Immature natural killer cell (primary cell): ENCODE measurements around the gene RBM7. TPM values are rescaled to one million over a fixed set of nuclear protein-coding genes. Genes with fewer than 3 reads are reported as not detected.
A peak's percentile ranks its signal among the peaks of the same experiment; 100 is the strongest.

Experiments
- DNase-seq, 3 donors: peaks; one replicate each; pipeline ENCODE4 v3.0.0; 2022; ENCODE audit warnings: mixed read lengths in 1 of 3
- H3K27ac Mint-ChIP-seq, 6 donors: one replicate each; pipeline ENCODE4 v1.8.0; 2020; ENCODE audit warnings: mixed read lengths in 6 of 6, mild to moderate bottlenecking in 5 of 6, inconsistent platforms in 4 of 6, moderate library complexity in 3 of 6
- H3K27me3 Mint-ChIP-seq, 3 donors: one replicate each; pipeline ENCODE4 v1.8.0; 2020 to 2021; ENCODE audit warnings: low read depth in 3 of 3, mild to moderate bottlenecking in 3 of 3, mixed read lengths in 3 of 3, moderate library complexity in 3 of 3, inconsistent platforms in 1 of 3
- H3K36me3 Mint-ChIP-seq, 3 donors: one replicate each; pipeline ENCODE4 v1.8.0; 2020; ENCODE audit warnings: mixed read lengths in 3 of 3, inconsistent platforms in 2 of 3, mild to moderate bottlenecking in 2 of 3
- H3K4me1 Mint-ChIP-seq, 2 donors: one replicate each; pipeline ENCODE4 v1.8.0; 2020; ENCODE audit warnings: inconsistent platforms in 2 of 2, mild to moderate bottlenecking in 2 of 2, mixed read lengths in 2 of 2, moderate library complexity in 1 of 2
- H3K4me3 Mint-ChIP-seq, 5 donors: one replicate each; pipeline ENCODE4 v1.8.0; 2020; ENCODE audit warnings: mild to moderate bottlenecking in 5 of 5, mixed read lengths in 5 of 5, inconsistent platforms in 3 of 5, moderate library complexity in 3 of 5
- H3K9me3 Mint-ChIP-seq, 6 donors: one replicate each; pipeline ENCODE4 v1.8.0; 2020; ENCODE audit warnings: mild to moderate bottlenecking in 6 of 6, mixed read lengths in 6 of 6, inconsistent platforms in 4 of 6, moderate library complexity in 3 of 6
- polyA plus RNA-seq, 3 donors: library from polyadenylated mRNA; unstranded; fragments of 300-500 nt; fragmentation: Illumina TruSeq; gene quantifications; one replicate each; pipeline ENCODE4 v1.2.3, GENCODE V29; 2021

Gene RBM7
- 10 to 100 TPM; 29.4 to 46.5 (median 30.2) TPM for polyA plus RNA-seq

GRCh38 chr11:114400216-114400914 lies at the start of gene RBM7, which contains the start of gene C11orf71:
Gene RBM7, plus strand, starts transcription at chr11:114400666. Its CDS starts 6 bp downstream, at chr11:114400672.
Gene C11orf71, minus strand, starts transcription at chr11:114400511. Its CDS starts 180 bp downstream, at chr11:114400331.
- peak; percentile 96 to 98 (median 98) for DNase-seq
- peaks cover 3 to 10% (median 8%) of the 10 kb centered on the region in 3 donors for H3K27me3 Mint-ChIP-seq
- peaks cover 0 to 2% (median 1%) of the 10 kb centered on the region in 3 donors for H3K36me3 Mint-ChIP-seq
- H3K4me1 Mint-ChIP-seq: peaks cover 49 to 71% of the 10 kb centered on the region in 2 donors
- H3K27ac Mint-ChIP-seq: peak within 1 kb of the TSS; percentile 98 to 99 (median 99)
- H3K4me3 Mint-ChIP-seq: peak within 1 kb of the TSS; percentile 96 to 97 (median 96)
- no peaks in the 10 kb centered on the region for H3K9me3 Mint-ChIP-seq

GRCh38 chr11:114353443-114353842 lies 47.0 kb upstream of the RBM7 start:
- H3K4me1 Mint-ChIP-seq: no peaks in the 10 kb centered on the region
- no peak overlapping the region for H3K27ac Mint-ChIP-seq
- peaks cover 1 to 16% (median 2%) of the 10 kb centered on the region in 3 donors for H3K27me3 Mint-ChIP-seq
- no peak overlapping the region for H3K4me3 Mint-ChIP-seq
- no peak for DNase-seq
- H3K9me3 Mint-ChIP-seq: no peaks in the 10 kb centered on the region
- no peaks in the 10 kb centered on the region for H3K36me3 Mint-ChIP-seq

- H3K9me3 Mint-ChIP-seq: no peaks in the 10 kb centered on the region
- peaks cover 1 to 20% (median 2%) of the 10 kb centered on the region in 3 donors for H3K27me3 Mint-ChIP-seq
- no peaks in the 10 kb centered on the region for H3K36me3 Mint-ChIP-seq
- no peaks in the 10 kb centered on the region for H3K4me1 Mint-ChIP-seq
- no peak for DNase-seq
- H3K4me3 Mint-ChIP-seq: no peak overlapping the region
- no peak overlapping the region for H3K27ac Mint-ChIP-seq
These were observed 46.4 kb upstream of the RBM7 start for GRCh38 chr11:114354076-114354475.

- Mint-ChIP-seq H3K9me3 (no peaks in the 10 kb centered on the region), H3K27ac (no peak overlapping the region), H3K4me1 (no peaks in the 10 kb centered on the region), H3K36me3 (no peaks in the 10 kb centered on the region), H3K27me3 (peaks cover 0 to 25% (median 2%) of the 10 kb centered on the region in 3 donors), H3K4me3 (no peak overlapping the region)
- no peak for DNase-seq
These were observed 41.8 kb upstream of the RBM7 start for GRCh38 chr11:114358716-114359115.

- H3K27me3 Mint-ChIP-seq: peaks cover 0 to 27% (median 2%) of the 10 kb centered on the region in 3 donors
- H3K36me3 Mint-ChIP-seq: no peaks in the 10 kb centered on the region
- DNase-seq: no peak
- no peaks in the 10 kb centered on the region for H3K9me3 Mint-ChIP-seq
- H3K4me1 Mint-ChIP-seq: no peaks in the 10 kb centered on the region
- H3K27ac Mint-ChIP-seq: no peak overlapping the region
- no peak overlapping the region for H3K4me3 Mint-ChIP-seq
These were observed 41.1 kb upstream of the RBM7 start for GRCh38 chr11:114359342-114359741.

- Mint-ChIP-seq H3K27me3 (peaks cover 0 to 29% (median 2%) of the 10 kb centered on the region in 3 donors), H3K9me3 (no peaks in the 10 kb centered on the region), H3K4me1 (no peaks in the 10 kb centered on the region), H3K27ac (no peak overlapping the region), H3K36me3 (no peaks in the 10 kb centered on the region), H3K4me3 (no peak overlapping the region)
- no peak for DNase-seq
These were observed 38.1 kb upstream of the RBM7 start for GRCh38 chr11:114362326-114362725.

- Mint-ChIP-seq H3K27me3 (peaks cover 0 to 26% (median under 1%) of the 10 kb centered on the region in 3 donors), H3K4me1 (no peaks in the 10 kb centered on the region), H3K36me3 (no peaks in the 10 kb centered on the region)
These were observed 37.5 kb upstream of the RBM7 start for GRCh38 chr11:114362958-114363357.

GRCh38 chr11:114366331-114367243 lies 33.9 kb upstream of the RBM7 start:
- Mint-ChIP-seq H3K27ac (no peak overlapping the region), H3K36me3 (no peaks in the 10 kb centered on the region), H3K4me3 (no peak overlapping the region), H3K4me1 (no peaks in the 10 kb centered on the region), H3K9me3 (no peaks in the 10 kb centered on the region), H3K27me3 (peaks cover 0 to 14% (median 0%) of the 10 kb centered on the region in 3 donors)
- no peak for DNase-seq

More at GRCh38 chr11:114362958-114363357, 37.5 kb upstream of the RBM7 start:
- H3K27ac Mint-ChIP-seq: no peak overlapping the region
- no peaks in the 10 kb centered on the region for H3K9me3 Mint-ChIP-seq
- no peak overlapping the region for H3K4me3 Mint-ChIP-seq
- no peak for DNase-seq

- DNase-seq: no peak
- no peak overlapping the region for H3K4me3 Mint-ChIP-seq
- no peak overlapping the region for H3K27ac Mint-ChIP-seq
- peaks cover 0 to 14% (median 0%) of the 10 kb centered on the region in 3 donors for H3K27me3 Mint-ChIP-seq
- H3K4me1 Mint-ChIP-seq: no peaks in the 10 kb centered on the region
- no peaks in the 10 kb centered on the region for H3K9me3 Mint-ChIP-seq
- no peaks in the 10 kb centered on the region for H3K36me3 Mint-ChIP-seq
These were observed 33.1 kb upstream of the RBM7 start for GRCh38 chr11:114367244-114367957.

- H3K4me3 Mint-ChIP-seq: no peak overlapping the region
- no peaks in the 10 kb centered on the region for H3K9me3 Mint-ChIP-seq
- H3K27ac Mint-ChIP-seq: no peak overlapping the region
- peaks cover 0 to 8% (median 0%) of the 10 kb centered on the region in 3 donors for H3K27me3 Mint-ChIP-seq
- H3K36me3 Mint-ChIP-seq: no peaks in the 10 kb centered on the region
- H3K4me1 Mint-ChIP-seq: no peaks in the 10 kb centered on the region
- no peak for DNase-seq
These were observed 31.4 kb upstream of the RBM7 start for GRCh38 chr11:114368918-114369680.

GRCh38 chr11:114375052-114375451 lies 25.4 kb upstream of the RBM7 start:
- Mint-ChIP-seq H3K4me1 (no peaks in the 10 kb centered on the region), H3K9me3 (no peaks in the 10 kb centered on the region), H3K4me3 (no peak overlapping the region), H3K27me3 (peaks cover 0 to 5% (median 2%) of the 10 kb centered on the region in 3 donors), H3K27ac (no peak overlapping the region), H3K36me3 (no peaks in the 10 kb centered on the region)
- DNase-seq: no peak

- H3K27ac Mint-ChIP-seq: no peak overlapping the region
- peaks cover 2 to 8% (median 5%) of the 10 kb centered on the region in 3 donors for H3K27me3 Mint-ChIP-seq
- H3K36me3 Mint-ChIP-seq: no peaks in the 10 kb centered on the region
- H3K4me1 Mint-ChIP-seq: no peaks in the 10 kb centered on the region
- no peak overlapping the region for H3K4me3 Mint-ChIP-seq
- H3K9me3 Mint-ChIP-seq: peaks cover 0 to 2% (median 0%) of the 10 kb centered on the region in 6 donors
- no peak for DNase-seq
These were observed 22.7 kb upstream of the RBM7 start for GRCh38 chr11:114377612-114378267.
